ENCODE measurements around the gene PCYT1A. TPM values are rescaled to one million over a fixed set of nuclear protein-coding genes. Genes with fewer than 3 reads are reported as not detected.

PCYT1A gene
- total and polyA plus RNA-seq, 3 donors from 2014 or later: 51.3 to 69.3 (median 66.0) TPM

DNA sequence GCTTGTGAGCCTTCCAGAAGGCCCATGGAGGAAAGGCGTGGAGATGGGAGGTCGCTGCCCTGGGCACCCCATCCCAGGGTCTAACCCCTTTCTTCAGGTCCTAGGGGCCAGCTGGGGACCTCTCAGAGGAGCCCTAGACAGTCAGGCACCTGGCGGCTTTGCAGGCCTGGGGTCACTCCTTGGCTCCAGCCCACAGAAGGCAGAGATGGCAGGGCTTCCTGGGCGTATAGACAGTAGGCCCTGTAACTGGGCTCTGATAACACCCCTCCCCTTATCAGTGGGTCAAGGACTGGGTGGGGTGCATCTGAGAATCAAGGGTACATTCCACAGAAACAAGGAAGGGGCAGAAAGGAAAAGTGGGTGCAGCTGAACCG, 93.0 kb downstream of the PCYT1A start:
- TF ChIP-seq CTCF (IDR thresholded peaks at IDR 0.05) (no peak), POLR2A (IDR thresholded peaks at IDR 0.05) (no peak)
- intact Hi-C loops (cut with DNase I; ENCODE audit: low total_unique reads): no loop called here
- peaks cover 44% of the 10 kb centered on the region for H3K4me1 ChIP-seq
- no peaks in the 10 kb centered on the region for H3K9me3 ChIP-seq
- no peaks in the 10 kb centered on the region for H3K27me3 ChIP-seq
- no peak for DNase-seq
- H3K4me3 ChIP-seq: no peak overlapping the region
- H3K27ac ChIP-seq: peak overlapping the region in 1 of 2 donors; percentile 30
- WGBS, 2 donors: 62 to 67% methylated on average over 2 to 5 of the region's 5 CpGs
- no peaks in the 10 kb centered on the region for H3K36me3 ChIP-seq (ENCODE audit: low read depth, missing control alignments)

DNA sequence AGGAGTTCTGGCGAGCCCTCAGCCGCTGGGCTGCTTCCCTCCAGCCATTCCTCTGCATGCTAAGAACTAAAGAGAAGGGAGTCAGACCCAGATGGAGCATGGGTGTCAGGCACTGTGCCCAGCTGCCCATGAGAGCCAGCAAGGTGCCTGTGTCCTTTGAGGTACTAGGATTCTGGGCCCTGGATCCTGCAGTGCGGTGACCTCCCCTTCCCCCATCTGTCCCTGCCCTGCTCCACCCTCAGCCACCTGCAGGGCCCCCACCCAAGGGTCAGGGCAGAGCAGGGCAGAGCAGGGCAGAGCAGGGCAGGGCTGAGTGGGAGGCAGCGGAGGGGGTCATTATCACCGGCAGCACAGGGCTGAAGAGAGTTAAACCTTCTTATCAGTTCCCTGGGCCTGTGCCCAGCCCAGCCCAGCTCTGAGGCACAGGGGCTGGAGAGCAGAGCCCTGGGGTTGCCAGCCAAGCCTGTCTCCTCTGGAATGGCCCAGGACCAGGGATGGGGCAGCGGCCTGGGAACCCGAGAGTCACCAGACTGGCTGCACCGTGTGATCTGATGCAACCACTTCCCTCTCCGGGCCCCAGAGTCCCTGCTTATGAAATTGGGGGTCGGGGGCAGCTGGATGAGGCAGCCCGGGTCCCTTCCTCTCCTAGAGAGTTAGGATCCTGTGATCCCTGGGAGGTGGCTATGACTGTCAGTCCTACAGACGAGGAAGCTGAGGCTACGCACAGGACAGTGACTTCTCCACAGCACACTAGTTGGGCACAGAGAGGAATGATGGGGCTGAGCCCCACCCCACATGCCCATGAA, 93.6 kb downstream of the PCYT1A start:
- intact Hi-C loops (cut with DNase I; ENCODE audit: low total_unique reads): no loop called here
- Histone ChIP-seq H3K27me3 (no peaks in the 10 kb centered on the region), H3K9me3 (no peaks in the 10 kb centered on the region), H3K36me3 (ENCODE audit: low read depth, missing control alignments) (no peaks in the 10 kb centered on the region), H3K4me3 (no peak overlapping the region), H3K27ac (peak overlapping the region; percentile 30 to 39), H3K4me1 (peaks cover 41% of the 10 kb centered on the region)
- TF ChIP-seq POLR2A (IDR thresholded peaks at IDR 0.05) (no peak), CTCF (IDR thresholded peaks at IDR 0.05) (no peak)
- DNase-seq: peak; percentile 73
- 46 to 63% methylated on average over 10 to 13 of the region's 13 CpGs for WGBS, 2 donors

DNA sequence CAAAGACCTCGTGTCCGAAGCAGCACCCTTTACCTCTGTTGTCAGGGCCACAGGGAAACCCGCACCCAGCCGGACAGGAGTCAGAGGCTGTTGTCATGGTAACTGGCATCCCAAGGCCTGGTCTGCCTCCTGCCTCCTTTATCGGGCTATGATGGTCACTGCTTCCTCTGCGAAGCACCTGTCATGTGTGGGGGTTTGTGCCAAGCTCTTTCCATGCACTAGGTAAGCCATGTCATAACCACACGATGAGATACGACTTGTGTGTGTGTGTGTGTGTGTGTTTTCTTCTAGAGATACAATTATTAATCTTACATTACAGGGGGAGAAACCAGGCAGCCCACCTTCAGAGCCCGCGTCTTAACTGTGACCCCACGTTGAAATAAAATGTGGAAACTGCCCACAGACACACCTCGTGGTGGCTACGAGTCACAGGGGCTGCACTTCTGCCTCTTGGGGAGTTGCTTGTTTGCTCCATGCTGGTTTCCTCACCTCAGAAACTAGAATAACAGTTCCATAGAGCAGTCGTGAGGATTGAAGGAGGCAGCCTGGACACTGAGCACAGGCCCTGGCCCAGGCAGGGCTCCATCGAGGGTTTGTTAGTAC, 94.3 kb downstream of the PCYT1A start:
- H3K27ac ChIP-seq: peak overlapping the region in 1 of 2 donors; percentile 39
- no peaks in the 10 kb centered on the region for H3K36me3 ChIP-seq (ENCODE audit: low read depth, missing control alignments)
- no peaks in the 10 kb centered on the region for H3K9me3 ChIP-seq
- peaks cover 34% of the 10 kb centered on the region for H3K4me1 ChIP-seq
- no peak overlapping the region for H3K4me3 ChIP-seq
- no peaks in the 10 kb centered on the region for H3K27me3 ChIP-seq
- TF ChIP-seq POLR2A (IDR thresholded peaks at IDR 0.05) (no peak), CTCF (IDR thresholded peaks at IDR 0.05) (no peak)
- no peak for DNase-seq
- 62 to 64% methylated on average over 15 of the region's 15 CpGs for WGBS, 2 donors
- intact Hi-C loops (cut with DNase I; ENCODE audit: low total_unique reads): no loop called here

DNA sequence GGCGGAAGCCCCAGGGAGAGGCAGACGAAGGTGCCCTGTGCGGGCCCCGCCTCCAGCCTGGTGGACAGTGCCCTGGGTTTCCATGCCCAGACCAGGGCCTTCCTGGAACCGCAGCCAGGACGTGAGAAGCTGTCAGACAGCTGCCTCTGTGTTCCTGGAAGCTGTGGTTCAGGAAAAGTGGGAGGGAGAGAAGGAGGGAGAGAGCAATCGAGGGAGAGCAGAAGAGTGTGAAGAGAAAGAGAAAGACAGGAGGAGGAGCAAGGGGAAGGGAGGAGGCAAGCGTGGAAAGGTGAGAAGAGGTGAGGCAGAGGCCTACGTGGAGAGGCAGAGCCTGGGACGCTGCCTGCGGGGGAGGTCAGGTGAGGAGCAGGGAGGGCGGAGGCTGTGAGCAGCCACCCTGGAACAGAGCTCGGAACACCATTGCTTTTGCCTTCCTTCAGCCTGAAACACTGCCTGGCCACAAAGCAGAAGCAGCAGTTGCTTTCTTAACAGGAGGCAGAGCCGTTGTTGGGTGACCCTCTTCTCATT, 94.9 kb downstream of the PCYT1A start:
- H3K27ac ChIP-seq: peak overlapping the region; percentile 19 to 26
- H3K9me3 ChIP-seq: no peaks in the 10 kb centered on the region
- DNase-seq: no peak
- intact Hi-C loops (cut with DNase I; ENCODE audit: low total_unique reads): no loop called here
- 56 to 58% methylated on average over 10 to 14 of the region's 14 CpGs for WGBS, 2 donors
- no peaks in the 10 kb centered on the region for H3K27me3 ChIP-seq
- H3K4me1 ChIP-seq: peaks cover 28% of the 10 kb centered on the region
- no peaks in the 10 kb centered on the region for H3K36me3 ChIP-seq (ENCODE audit: low read depth, missing control alignments)
- no peak overlapping the region for H3K4me3 ChIP-seq
- TF ChIP-seq CTCF (IDR thresholded peaks at IDR 0.05): no peak
- TF ChIP-seq POLR2A (IDR thresholded peaks at IDR 0.05): no peak

Measured in testis (tissue), 3 donors.